H1 (cell line): ENCODE measurements around the gene IFNA1. TPM values are rescaled to one million over a fixed set of nuclear protein-coding genes. Genes with fewer than 3 reads are reported as not detected.

ENCODE experiments used
- CBX8 ChIP-seq: fragments of 300-800, 300-1000 bp; sonication (generic); IDR thresholded peaks from 2 replicates; pipeline ENCODE4 v1.7.1; 2016; ENCODE audit warnings: low read depth, low read length, borderline replicate concordance
- KDM4A ChIP-seq: IDR thresholded peaks from one replicate; pipeline ENCODE4 v1.7.1; 2012; ENCODE audit warnings: low read depth, mild to moderate bottlenecking, moderate library complexity, low read length, inconsistent platforms; ENCODE audit not compliant: severe bottlenecking
- RAD21 ChIP-seq, 2 experiments: IDR thresholded peaks in 1 of 2; conservative IDR thresholded peaks in 1 of 2; 2 replicates each; pipeline ENCODE4 v1.6.1; 2011; ENCODE audit warnings: low read depth in 2 of 2, low read length in 2 of 2, improper control_type of control experiment in 1 of 2, inconsistent platforms in 1 of 2, mild to moderate bottlenecking in 1 of 2, moderate library complexity in 1 of 2
- RFX5 ChIP-seq: IDR thresholded peaks from 2 replicates; pipeline ENCODE4 v1.6.1; 2011; ENCODE audit warnings: low read depth, low read length, improper control_type of control experiment, borderline replicate concordance
- RXRA ChIP-seq: IDR thresholded peaks from 2 replicates; pipeline ENCODE4 v1.6.1; 2011; ENCODE audit warnings: low read depth, mild to moderate bottlenecking, low read length, moderate library complexity; ENCODE audit not compliant: insufficient read depth
- SUZ12 ChIP-seq: fragments of 200-600 bp; sonication (generic); IDR thresholded peaks from 2 replicates; pipeline ENCODE4 v1.6.1; 2012; ENCODE audit warnings: mild to moderate bottlenecking, inconsistent platforms, low read length, moderate library complexity, mixed read lengths
- polyA plus RNA-seq, 7 experiments: library from polyadenylated mRNA; depleted of rRNA in 3 of 7; stranded (reverse) in 5 of 7; unstranded in 2 of 7; fragments of >200 nt in 5 of 7; fragments of 200-250 nt in 2 of 7; gene quantifications; 1 replicate in 5 of 7; 2 replicates in 1 of 7; 4 replicates in 1 of 7; pipeline versions ENCODE4 v1.2.1 to v1.2.3, GENCODE V29; 2011 to 2013; ENCODE audit warnings: missing spikeins in 2 of 7, mixed read lengths in 2 of 7
- total RNA-seq: library from RNA; stranded (reverse); fragmentation: NEBNext Ultra II Directional; extraction: Animal tissue kit (Norgen Biotek cat#: 25700); gene quantifications from 2 replicates; pipeline ENCODE4 v1.2.1, GENCODE V29; 2021
- TF ChIP-seq, protein P1 (sequence below): fragments of 300-600 bp; sonication (generic); IDR thresholded peaks from 2 replicates; pipeline ENCODE4 v1.7.1; 2012; ENCODE audit warnings: low read length, moderate library complexity, mild to moderate bottlenecking, inconsistent platforms; ENCODE audit not compliant: insufficient replicate concordance

Gene IFNA1
- total and polyA plus RNA-seq, 2 of the 8 experiments (the other 6 are each of a cell fraction or from before 2014, with no cell fraction given): not detected

DNA sequence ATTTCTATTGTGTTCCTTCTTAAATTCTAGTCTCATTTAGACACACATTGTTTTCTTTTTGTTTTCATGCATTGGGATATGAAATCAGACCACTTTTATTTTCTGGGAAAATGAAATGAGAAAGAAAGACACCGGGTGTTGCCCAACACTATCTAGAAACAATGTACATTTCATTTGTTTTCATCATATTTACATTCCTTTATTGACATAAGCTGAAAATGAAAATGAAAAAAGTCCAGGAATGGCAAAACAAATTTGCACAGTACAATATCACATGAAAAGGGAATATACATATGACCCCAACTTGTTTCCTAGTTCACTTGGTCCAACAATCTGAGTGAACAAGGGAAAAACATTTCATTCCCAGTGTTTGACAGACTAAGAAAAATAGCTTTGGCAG, 21.1 kb downstream of the IFNA1 start (continued):
- TF ChIP-seq, protein P1, sequence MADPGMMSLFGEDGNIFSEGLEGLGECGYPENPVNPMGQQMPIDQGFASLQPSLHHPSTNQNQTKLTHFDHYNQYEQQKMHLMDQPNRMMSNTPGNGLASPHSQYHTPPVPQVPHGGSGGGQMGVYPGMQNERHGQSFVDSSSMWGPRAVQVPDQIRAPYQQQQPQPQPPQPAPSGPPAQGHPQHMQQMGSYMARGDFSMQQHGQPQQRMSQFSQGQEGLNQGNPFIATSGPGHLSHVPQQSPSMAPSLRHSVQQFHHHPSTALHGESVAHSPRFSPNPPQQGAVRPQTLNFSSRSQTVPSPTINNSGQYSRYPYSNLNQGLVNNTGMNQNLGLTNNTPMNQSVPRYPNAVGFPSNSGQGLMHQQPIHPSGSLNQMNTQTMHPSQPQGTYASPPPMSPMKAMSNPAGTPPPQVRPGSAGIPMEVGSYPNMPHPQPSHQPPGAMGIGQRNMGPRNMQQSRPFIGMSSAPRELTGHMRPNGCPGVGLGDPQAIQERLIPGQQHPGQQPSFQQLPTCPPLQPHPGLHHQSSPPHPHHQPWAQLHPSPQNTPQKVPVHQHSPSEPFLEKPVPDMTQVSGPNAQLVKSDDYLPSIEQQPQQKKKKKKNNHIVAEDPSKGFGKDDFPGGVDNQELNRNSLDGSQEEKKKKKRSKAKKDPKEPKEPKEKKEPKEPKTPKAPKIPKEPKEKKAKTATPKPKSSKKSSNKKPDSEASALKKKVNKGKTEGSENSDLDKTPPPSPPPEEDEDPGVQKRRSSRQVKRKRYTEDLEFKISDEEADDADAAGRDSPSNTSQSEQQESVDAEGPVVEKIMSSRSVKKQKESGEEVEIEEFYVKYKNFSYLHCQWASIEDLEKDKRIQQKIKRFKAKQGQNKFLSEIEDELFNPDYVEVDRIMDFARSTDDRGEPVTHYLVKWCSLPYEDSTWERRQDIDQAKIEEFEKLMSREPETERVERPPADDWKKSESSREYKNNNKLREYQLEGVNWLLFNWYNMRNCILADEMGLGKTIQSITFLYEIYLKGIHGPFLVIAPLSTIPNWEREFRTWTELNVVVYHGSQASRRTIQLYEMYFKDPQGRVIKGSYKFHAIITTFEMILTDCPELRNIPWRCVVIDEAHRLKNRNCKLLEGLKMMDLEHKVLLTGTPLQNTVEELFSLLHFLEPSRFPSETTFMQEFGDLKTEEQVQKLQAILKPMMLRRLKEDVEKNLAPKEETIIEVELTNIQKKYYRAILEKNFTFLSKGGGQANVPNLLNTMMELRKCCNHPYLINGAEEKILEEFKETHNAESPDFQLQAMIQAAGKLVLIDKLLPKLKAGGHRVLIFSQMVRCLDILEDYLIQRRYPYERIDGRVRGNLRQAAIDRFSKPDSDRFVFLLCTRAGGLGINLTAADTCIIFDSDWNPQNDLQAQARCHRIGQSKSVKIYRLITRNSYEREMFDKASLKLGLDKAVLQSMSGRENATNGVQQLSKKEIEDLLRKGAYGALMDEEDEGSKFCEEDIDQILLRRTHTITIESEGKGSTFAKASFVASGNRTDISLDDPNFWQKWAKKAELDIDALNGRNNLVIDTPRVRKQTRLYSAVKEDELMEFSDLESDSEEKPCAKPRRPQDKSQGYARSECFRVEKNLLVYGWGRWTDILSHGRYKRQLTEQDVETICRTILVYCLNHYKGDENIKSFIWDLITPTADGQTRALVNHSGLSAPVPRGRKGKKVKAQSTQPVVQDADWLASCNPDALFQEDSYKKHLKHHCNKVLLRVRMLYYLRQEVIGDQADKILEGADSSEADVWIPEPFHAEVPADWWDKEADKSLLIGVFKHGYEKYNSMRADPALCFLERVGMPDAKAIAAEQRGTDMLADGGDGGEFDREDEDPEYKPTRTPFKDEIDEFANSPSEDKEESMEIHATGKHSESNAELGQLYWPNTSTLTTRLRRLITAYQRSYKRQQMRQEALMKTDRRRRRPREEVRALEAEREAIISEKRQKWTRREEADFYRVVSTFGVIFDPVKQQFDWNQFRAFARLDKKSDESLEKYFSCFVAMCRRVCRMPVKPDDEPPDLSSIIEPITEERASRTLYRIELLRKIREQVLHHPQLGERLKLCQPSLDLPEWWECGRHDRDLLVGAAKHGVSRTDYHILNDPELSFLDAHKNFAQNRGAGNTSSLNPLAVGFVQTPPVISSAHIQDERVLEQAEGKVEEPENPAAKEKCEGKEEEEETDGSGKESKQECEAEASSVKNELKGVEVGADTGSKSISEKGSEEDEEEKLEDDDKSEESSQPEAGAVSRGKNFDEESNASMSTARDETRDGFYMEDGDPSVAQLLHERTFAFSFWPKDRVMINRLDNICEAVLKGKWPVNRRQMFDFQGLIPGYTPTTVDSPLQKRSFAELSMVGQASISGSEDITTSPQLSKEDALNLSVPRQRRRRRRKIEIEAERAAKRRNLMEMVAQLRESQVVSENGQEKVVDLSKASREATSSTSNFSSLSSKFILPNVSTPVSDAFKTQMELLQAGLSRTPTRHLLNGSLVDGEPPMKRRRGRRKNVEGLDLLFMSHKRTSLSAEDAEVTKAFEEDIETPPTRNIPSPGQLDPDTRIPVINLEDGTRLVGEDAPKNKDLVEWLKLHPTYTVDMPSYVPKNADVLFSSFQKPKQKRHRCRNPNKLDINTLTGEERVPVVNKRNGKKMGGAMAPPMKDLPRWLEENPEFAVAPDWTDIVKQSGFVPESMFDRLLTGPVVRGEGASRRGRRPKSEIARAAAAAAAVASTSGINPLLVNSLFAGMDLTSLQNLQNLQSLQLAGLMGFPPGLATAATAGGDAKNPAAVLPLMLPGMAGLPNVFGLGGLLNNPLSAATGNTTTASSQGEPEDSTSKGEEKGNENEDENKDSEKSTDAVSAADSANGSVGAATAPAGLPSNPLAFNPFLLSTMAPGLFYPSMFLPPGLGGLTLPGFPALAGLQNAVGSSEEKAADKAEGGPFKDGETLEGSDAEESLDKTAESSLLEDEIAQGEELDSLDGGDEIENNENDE: no peak
- TF ChIP-seq KDM4A (no peak), RAD21 (IDR thresholded peaks at IDR 0.05 in 1 of 2, conservative IDR thresholded peaks at IDR 0.05 in 1 of 2; ENCODE audit: low read depth in 2 of 2, low read length in 2 of 2) (no peak), SUZ12 (no peak), RFX5 (no peak), RXRA (no peak), CBX8 (no peak)
